NCI-H1694 (cell line): ENCODE results near the gene DNAAF5.
A peak's percentile ranks its signal among the peaks of the same experiment; 100 is the strongest.

ENCODE experiments used
- DNase-seq: peaks from one replicate; lab custom pipeline; 2025; lab: John Stamatoyannopoulos, UW

The DNAAF5 gene

DNA sequence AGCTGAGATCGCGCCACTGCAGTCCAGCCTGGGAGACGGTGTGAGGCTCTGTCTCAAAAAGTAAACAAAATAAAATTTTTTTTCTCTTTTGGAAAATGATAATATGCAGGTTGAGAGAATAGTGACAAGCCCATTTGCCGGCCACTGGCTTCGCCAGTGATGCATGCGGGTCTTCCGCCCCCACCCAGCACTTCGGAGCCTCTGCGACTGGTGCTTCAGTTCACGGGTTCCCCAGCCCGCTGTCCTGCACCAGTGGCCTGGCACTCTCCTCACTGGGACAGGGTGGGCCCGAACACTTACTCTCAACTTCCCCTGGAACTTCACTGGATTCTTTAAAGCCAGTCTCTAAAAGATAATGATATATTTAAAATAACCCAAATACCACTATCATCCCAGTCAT is 108.5 kb downstream of the DNAAF5 start:
- DNase-seq: no peak

DNA sequence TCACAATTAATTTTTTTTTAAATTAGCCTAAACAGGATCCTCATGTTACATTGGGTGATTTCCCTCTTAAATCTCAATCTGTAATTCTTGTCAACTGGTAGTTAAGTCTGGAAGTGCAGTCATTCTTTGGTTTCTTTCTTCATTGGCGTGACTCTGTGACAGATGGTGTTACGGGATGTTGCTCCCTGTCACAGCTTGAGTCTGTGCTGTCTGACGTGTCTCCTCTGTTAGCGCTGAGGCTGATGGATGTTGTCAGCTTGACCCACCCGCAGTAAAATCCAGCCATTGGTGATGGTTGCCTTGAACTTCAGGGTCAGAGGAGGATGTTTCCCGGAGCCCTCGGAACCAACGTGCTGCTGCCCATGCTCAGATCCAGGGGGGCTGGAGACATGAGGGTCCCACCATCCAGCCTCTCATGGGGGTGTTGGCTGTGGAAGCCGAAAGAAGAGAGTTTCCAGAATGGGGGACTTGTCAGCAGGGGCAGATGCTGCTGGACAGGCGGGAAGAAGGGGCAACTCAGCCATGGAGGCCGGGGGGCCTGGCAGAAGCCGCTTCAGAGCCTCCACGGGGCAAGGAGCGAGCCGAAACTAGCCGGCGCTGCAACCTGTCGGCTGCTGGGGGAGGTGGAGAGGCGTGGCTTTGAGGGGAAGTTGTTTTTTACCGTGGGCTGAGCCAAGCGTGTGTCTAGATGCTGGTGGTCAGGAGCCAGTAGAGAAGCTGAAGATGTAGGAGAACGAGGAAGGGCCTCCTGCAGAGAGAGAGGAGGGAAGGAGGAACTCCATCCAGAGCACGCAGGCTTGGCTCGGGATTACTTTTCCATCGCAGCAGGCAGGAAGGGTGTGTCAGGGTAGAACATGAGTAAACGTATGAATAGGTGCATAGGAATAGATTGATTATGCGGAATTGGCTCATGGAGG is 109.2 kb downstream of the DNAAF5 start:
- DNase-seq: peak; percentile 79
